ENCODE data around the gene CD27.

- TF ChIP-seq, protein P1, sequence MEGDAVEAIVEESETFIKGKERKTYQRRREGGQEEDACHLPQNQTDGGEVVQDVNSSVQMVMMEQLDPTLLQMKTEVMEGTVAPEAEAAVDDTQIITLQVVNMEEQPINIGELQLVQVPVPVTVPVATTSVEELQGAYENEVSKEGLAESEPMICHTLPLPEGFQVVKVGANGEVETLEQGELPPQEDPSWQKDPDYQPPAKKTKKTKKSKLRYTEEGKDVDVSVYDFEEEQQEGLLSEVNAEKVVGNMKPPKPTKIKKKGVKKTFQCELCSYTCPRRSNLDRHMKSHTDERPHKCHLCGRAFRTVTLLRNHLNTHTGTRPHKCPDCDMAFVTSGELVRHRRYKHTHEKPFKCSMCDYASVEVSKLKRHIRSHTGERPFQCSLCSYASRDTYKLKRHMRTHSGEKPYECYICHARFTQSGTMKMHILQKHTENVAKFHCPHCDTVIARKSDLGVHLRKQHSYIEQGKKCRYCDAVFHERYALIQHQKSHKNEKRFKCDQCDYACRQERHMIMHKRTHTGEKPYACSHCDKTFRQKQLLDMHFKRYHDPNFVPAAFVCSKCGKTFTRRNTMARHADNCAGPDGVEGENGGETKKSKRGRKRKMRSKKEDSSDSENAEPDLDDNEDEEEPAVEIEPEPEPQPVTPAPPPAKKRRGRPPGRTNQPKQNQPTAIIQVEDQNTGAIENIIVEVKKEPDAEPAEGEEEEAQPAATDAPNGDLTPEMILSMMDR (conservative IDR thresholded peaks at IDR 0.05 in 1 of 2, IDR thresholded peaks at IDR 0.05 in 1 of 2; ENCODE audit: extremely low read depth in 1 of 2, insufficient read depth in 1 of 2, low read depth in 1 of 2, low read length in 2 of 2), result no peak
- TF ChIP-seq EZH2 (IDR thresholded peaks at IDR 0.05; ENCODE audit: borderline replicate concordance, low read length), result no peak
These were observed 7.6 kb downstream of the CD27 start for GRCh38 chr12:6452245-6452943.

All from mammary epithelial cell (primary cell).